ENCODE measurements around the gene SLC25A10.

DNA sequence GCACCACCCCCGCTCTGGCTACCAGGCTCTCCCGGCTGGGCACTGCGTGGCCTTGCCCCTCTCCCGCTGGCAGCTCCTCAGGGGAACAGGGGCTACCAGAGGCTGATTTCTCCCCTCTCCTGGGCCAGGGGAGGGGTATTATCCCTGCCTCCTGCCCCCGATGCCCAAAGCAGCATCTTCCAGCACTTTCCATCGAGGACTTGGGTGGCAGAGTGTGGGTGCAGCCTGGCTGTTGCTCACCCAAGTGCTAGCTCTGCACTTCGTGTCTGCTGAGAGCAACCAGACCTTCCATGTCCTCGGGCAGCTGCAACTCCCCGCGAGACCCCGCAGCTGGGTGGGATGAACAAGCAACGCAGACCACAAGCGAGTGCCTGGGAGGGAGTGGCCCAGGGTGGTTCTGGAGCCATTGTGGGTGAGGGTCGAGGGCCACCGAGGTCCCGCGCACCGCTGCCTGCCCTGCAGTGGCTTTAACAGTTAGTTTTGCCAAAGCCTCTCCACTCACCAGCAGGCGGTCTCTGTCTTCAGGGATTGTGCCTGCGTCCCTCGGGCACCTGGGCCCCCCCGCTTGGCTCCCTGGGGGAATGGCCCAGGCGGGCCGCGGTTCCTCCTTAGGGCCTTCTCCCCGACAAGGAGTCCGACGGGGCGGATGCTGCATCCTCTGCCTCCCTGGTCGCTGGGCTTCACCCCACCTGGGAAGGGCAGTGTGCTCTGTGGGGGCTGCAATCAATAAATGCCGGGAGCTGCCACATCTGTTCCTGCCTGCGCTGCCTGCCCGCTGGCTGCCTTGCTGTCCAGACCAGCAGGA lies 8.4 kb downstream of the SLC25A10 start:
- TF ChIP-seq CTCF (IDR thresholded peaks at IDR 0.05; ENCODE audit: poor library complexity, severe bottlenecking) (no peak), EZH2 (IDR thresholded peaks at IDR 0.05; ENCODE audit: borderline replicate concordance, insufficient read depth, low read length, poor library complexity, severe bottlenecking) (no peak), POLR2AphosphoS5 (IDR thresholded peaks at IDR 0.05) (no peak), MXI1 (conservative IDR thresholded peaks at IDR 0.05; ENCODE audit: poor library complexity, severe bottlenecking) (no peak), EP300 (conservative IDR thresholded peaks at IDR 0.05; ENCODE audit: poor library complexity, severe bottlenecking) (no peak), SMC3 (conservative IDR thresholded peaks at IDR 0.05; ENCODE audit: poor library complexity) (no peak), RAD21 (conservative IDR thresholded peaks at IDR 0.05) (no peak), TAF1 (IDR thresholded peaks at IDR 0.05; ENCODE audit: low read depth) (no peak)
- TF ChIP-seq, protein P1, sequence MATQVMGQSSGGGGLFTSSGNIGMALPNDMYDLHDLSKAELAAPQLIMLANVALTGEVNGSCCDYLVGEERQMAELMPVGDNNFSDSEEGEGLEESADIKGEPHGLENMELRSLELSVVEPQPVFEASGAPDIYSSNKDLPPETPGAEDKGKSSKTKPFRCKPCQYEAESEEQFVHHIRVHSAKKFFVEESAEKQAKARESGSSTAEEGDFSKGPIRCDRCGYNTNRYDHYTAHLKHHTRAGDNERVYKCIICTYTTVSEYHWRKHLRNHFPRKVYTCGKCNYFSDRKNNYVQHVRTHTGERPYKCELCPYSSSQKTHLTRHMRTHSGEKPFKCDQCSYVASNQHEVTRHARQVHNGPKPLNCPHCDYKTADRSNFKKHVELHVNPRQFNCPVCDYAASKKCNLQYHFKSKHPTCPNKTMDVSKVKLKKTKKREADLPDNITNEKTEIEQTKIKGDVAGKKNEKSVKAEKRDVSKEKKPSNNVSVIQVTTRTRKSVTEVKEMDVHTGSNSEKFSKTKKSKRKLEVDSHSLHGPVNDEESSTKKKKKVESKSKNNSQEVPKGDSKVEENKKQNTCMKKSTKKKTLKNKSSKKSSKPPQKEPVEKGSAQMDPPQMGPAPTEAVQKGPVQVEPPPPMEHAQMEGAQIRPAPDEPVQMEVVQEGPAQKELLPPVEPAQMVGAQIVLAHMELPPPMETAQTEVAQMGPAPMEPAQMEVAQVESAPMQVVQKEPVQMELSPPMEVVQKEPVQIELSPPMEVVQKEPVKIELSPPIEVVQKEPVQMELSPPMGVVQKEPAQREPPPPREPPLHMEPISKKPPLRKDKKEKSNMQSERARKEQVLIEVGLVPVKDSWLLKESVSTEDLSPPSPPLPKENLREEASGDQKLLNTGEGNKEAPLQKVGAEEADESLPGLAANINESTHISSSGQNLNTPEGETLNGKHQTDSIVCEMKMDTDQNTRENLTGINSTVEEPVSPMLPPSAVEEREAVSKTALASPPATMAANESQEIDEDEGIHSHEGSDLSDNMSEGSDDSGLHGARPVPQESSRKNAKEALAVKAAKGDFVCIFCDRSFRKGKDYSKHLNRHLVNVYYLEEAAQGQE (IDR thresholded peaks at IDR 0.05; ENCODE audit: borderline replicate concordance), result no peak

Measured in neural cell (in vitro differentiated cells).